Spinal cord (tissue), 10 donors: Measurements from ENCODE around the gene CMIP. TPM values are rescaled to one million over a fixed set of nuclear protein-coding genes. Genes with fewer than 3 reads are reported as not detected.
A peak's percentile ranks its signal among the peaks of the same experiment; 100 is the strongest.

Experiments
- DNase-seq, 6 donors: peaks; one replicate each; pipeline versions ENCODE4 v3.0.0 to v3.0.0-alpha.2; 2013 to 2015; ENCODE audit warnings: low spot score in 6 of 6, low read depth in 4 of 6
- H3K27ac ChIP-seq: one replicate; pipeline ENCODE4 v1.5.1; 2013; ENCODE audit warnings: low read depth, low read length, control low read depth
- H3K27me3 ChIP-seq: one replicate; pipeline ENCODE4 v1.6.1; 2013; ENCODE audit warnings: low read length; ENCODE audit not compliant: control insufficient read depth, insufficient read depth
- H3K36me3 ChIP-seq: one replicate; pipeline ENCODE4 v1.6.1; 2013; ENCODE audit warnings: low read length; ENCODE audit not compliant: control insufficient read depth, insufficient read depth
- H3K4me1 ChIP-seq: one replicate; pipeline ENCODE4 v1.6.1; 2013; ENCODE audit warnings: low read length; ENCODE audit not compliant: control insufficient read depth, insufficient read depth
- H3K4me3 ChIP-seq: one replicate; pipeline ENCODE4 v1.5.1; 2013; ENCODE audit warnings: low read depth, low read length, control low read depth
- H3K9me3 ChIP-seq: one replicate; pipeline ENCODE4 v1.6.1; 2013; ENCODE audit warnings: low read length; ENCODE audit not compliant: control insufficient read depth, insufficient read depth
- WGBS: methylation state at CpG from one replicate; pipeline ENCODE4 v1.1.5; 2013; ENCODE audit warnings: missing lambda C conversion rate; ENCODE audit not compliant: insufficient coverage; 5-methylcytosine and 5-hydroxymethylcytosine counted together
- polyA plus RNA-seq, 2 donors: library from polyadenylated mRNA; unstranded; fragments of 120-200 nt; gene quantifications; one replicate each; pipeline ENCODE4 v1.2.1, GENCODE V29; 2013; ENCODE audit not compliant: insufficient read length in 2 of 2
- total RNA-seq, 2 donors: library from RNA; depleted of rRNA in 1 of 2; stranded (reverse); fragments of 120-200 nt in 1 of 2; fragments of >200 nt in 1 of 2; gene quantifications; one replicate each; pipeline versions ENCODE4 v1.2.3 to v1.2.4, GENCODE V29; 2013 to 2014
- donor health status: healthy.

The CMIP gene
- total and polyA plus RNA-seq, 4 donors, result 20.6 to 151 (median 100) TPM

DNA sequence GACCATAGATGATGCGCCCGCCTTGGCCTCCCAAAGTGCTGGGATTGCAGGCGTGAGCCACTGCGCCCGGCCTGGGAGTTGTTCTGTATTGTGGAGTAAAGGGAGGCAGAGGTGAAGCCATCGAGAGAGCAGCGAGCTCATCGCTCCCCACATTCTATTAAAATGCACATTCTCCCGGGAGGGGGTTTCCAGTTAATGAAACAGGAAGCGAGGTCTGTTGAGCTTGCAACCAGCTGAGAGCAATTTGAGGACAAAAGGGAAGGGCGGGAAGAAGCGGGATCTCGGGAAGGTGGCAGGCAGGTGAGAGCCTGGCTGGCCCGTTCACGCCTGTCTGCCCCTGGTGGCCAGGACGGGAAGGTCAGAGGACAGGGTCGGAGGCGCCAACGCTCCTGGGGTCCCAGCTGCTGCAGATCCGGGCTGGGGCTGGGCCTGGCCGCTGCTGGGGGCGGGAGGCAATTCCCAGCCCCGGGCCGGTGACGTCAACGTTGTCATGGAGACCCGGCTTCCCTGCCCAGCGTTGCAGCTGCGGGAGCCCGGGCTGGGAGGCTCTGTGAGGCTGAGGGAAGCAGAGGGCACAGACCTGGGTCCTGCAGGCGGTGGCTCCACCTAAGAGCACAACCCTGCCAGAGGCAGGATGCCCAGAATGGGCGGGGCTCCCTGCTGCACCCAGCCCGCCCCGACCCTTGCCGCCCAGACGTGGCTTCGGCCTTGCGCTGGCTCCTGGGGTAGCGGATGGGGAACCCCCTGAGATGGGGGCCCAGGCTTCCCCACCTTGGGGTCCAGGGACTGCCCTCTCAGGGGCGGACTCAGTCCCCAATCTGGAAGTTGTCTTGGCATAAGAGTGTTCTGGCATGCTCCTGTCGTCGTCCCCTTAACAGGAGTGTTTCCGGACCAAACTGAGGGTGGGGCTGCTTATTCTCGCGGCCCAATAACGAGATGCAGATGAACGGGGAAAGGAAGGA lies 285.8 kb downstream of the CMIP start:
- WGBS, result 3% methylated on average over 38 of the region's 47 CpGs
- Histone ChIP-seq H3K4me3 (peak overlapping the region; percentile 35), H3K4me1 (peaks cover 12% of the 10 kb centered on the region), H3K27ac (peak overlapping the region; percentile 63), H3K9me3 (no peaks in the 10 kb centered on the region), H3K36me3 (no peaks in the 10 kb centered on the region), H3K27me3 (no peaks in the 10 kb centered on the region)
- peak in 5 of 6 donors; percentile 70 to 96 (median 80) for DNase-seq

DNA sequence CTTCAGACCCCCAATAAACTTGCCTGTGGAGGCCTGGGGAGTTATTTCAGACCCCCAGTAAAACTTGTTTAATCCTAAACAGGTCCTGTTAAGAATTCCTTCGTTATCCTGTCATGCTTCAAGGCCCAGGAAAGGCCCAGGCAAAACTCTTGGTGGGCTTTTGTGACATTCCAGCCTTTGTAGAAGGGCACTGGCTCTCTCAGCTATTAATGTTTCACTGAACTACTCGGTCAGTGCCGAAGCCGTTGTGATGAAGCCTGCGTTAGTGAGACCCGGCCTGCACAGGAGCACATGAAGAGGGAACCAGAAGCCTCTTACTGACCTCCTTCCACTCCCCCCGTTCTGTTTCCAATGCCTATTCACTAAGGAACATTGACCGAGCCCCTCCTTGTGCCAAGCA lies 287.0 kb downstream of the CMIP start:
- 61% methylated on average over 8 of the region's 8 CpGs for WGBS
- H3K36me3 ChIP-seq, result no peaks in the 10 kb centered on the region
- H3K9me3 ChIP-seq, result no peaks in the 10 kb centered on the region
- H3K4me1 ChIP-seq, result peaks cover 12% of the 10 kb centered on the region
- no peak for DNase-seq
- H3K27ac ChIP-seq, result no peak overlapping the region
- no peaks in the 10 kb centered on the region for H3K27me3 ChIP-seq
- no peak overlapping the region for H3K4me3 ChIP-seq

DNA sequence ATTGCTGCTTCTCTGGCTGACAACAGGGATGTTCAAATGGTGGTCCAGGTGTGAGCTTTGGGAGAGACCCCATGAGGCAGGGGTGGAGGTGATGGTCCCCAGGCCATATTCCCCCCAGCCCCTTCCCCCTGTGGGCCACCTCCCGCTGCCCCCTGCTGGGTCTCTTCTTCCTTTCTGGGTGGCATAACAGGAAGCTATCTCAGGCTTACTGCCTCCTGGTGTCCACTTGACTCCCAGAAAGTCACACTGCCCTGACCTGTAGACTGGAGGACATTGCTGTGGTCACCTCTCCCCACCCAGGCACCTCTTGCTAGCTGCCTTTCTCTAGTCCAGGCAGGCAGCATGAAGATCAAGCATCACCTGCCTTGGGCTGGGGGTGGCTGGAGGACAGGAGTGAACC lies 288.1 kb downstream of the CMIP start:
- no peaks in the 10 kb centered on the region for H3K9me3 ChIP-seq
- WGBS, result 100% methylated on average over 1 of the region's 1 CpG
- no peak for DNase-seq
- no peak overlapping the region for H3K27ac ChIP-seq
- H3K36me3 ChIP-seq, result no peaks in the 10 kb centered on the region
- H3K4me3 ChIP-seq, result no peak overlapping the region
- no peaks in the 10 kb centered on the region for H3K27me3 ChIP-seq
- peaks cover 12% of the 10 kb centered on the region for H3K4me1 ChIP-seq

DNA sequence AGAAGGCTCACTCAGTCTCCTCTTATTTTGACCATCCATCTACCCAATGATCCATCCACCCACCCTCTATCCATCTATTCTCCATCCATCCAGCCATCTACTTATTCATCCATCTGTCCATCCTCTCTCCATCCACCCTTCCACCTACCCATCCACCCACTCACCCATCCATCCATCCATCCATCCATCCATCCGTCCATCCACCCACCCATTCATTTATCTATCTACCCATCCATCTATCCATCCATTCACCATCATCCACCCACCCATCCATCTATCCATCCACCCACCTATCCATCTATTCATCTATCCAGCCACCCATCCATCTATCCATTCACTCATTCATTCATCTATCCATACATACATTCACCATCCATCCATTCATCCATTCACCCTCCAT lies 288.7 kb downstream of the CMIP start:
- Histone ChIP-seq H3K9me3 (no peaks in the 10 kb centered on the region), H3K4me1 (peaks cover 18% of the 10 kb centered on the region), H3K27me3 (no peaks in the 10 kb centered on the region), H3K27ac (no peak overlapping the region), H3K36me3 (no peaks in the 10 kb centered on the region), H3K4me3 (no peak overlapping the region)
- WGBS, result 90% methylated on average over 1 of the region's 1 CpG
- no peak for DNase-seq

DNA sequence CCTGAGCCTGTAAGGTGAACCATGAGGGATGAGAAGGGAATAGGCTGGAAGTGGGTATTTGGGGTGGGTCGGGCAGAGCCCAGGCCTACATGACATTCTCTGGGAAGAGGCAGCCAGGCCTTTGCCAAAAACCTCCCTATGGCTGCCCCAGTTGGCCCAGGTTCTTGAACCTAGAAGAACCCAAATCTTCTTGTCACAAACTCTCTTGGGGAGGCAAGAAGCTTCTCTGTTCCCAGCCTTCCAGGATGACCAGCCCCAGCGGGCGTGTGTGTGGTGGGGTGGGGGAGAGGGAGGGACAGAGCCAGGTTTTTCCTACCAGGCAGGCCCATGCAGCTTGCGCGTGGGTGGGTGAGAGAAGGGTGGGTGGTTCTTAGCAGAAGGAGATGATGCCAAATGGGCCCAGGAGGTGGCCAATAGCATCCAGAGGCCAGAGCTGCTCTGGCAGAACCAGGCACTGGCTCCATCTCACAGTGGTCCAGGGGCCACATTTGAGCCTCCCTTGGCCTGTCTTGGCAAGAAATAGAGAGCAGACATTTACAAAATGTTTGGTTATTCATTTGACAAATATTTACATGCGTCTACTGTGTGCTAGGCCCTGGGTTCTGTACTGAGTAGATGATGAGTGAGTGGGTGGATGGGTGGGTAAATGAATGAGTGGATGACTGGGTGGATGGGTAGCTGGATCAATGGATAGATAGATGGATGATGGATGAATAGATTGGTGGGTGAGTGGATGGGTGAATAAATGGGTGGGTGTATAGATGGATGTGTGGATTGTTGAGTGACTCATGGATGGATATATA lies 290.2 kb downstream of the CMIP start:
- H3K27ac ChIP-seq, result no peak overlapping the region
- no peak for DNase-seq
- H3K36me3 ChIP-seq, result no peaks in the 10 kb centered on the region
- no peaks in the 10 kb centered on the region for H3K27me3 ChIP-seq
- 86% methylated on average over 1 of the region's 6 CpGs for WGBS
- no peaks in the 10 kb centered on the region for H3K9me3 ChIP-seq
- peaks cover 19% of the 10 kb centered on the region for H3K4me1 ChIP-seq
- H3K4me3 ChIP-seq, result no peak overlapping the region

DNA sequence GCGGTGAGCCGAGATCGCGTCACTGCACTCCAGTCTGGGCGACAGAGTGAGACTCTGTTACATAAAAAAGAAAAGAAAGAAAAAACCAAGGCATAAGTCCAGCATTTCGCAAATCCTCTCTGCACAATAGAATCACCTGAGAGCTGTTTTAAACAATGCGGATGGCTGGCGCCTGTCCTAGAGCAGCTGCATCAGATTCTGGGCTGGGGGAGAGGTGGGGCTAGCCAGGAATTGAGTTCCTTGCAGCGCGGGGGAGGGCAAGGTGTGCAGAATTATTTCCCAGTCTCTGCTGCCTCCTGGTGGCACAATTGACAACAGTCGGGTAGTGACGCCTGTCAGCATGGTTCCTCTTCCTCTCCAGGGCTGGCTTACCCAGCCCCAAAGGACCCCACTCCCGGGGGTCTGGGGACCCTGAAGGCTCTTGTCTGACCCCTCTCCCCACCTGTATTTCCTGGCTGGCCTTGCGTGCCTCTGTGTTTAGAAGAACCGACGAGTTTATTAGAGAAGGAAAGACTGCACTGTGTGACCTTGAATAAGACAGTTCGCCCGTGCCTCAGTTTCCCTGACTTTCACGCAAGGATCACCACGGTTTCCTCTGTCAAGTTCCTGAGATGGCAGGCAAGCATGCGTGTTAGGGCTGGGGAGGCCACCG lies 293.4 kb downstream of the CMIP start:
- H3K4me3 ChIP-seq, result no peak overlapping the region
- H3K9me3 ChIP-seq, result no peaks in the 10 kb centered on the region
- H3K27ac ChIP-seq, result no peak overlapping the region
- H3K27me3 ChIP-seq, result peaks cover 3% of the 10 kb centered on the region
- H3K36me3 ChIP-seq, result no peaks in the 10 kb centered on the region
- peak; percentile 72 to 96 (median 77) for DNase-seq
- H3K4me1 ChIP-seq, result peaks cover 8% of the 10 kb centered on the region
- WGBS, result 25% methylated on average over 17 of the region's 22 CpGs

DNA sequence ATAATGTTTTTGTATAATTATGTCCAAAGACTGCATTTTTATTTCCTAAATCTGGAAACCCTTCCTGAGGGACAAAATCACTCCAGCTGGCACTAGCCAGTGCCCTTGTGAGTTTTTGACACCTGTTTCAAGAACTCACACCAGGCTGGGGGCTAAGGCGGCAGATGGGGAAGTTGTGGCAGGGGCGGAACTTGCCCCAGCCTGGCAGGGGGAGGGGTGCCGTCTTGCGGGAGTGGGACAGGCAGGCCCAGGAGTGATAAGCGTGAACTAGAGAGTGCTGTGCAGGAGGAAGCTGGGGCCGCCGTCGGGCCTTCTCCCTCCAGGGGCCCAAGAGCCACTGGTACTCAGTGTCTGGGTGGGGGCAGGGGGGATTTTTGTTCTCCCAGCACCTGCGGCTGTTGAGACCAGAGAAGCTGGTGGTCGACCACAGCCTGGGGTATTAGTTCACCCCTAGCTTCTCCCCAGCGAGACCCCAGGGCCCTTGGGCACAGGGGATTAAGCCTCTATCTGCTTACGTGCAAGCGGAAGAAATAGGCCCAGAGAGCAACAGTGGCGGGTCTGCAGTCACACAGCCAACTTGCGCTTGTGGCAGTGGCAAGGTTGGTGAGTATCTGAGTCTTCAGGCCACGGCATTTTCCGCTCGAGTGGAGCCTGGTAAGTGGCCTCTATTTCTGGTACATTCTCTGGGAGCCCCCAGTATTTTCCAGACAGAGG lies 294.3 kb downstream of the CMIP start:
- Histone ChIP-seq H3K4me1 (peaks cover 8% of the 10 kb centered on the region), H3K27me3 (peaks cover 3% of the 10 kb centered on the region), H3K27ac (no peak overlapping the region), H3K36me3 (no peaks in the 10 kb centered on the region), H3K9me3 (no peaks in the 10 kb centered on the region), H3K4me3 (no peak overlapping the region)
- DNase-seq, result no peak
- 69% methylated on average over 18 of the region's 18 CpGs for WGBS

DNA sequence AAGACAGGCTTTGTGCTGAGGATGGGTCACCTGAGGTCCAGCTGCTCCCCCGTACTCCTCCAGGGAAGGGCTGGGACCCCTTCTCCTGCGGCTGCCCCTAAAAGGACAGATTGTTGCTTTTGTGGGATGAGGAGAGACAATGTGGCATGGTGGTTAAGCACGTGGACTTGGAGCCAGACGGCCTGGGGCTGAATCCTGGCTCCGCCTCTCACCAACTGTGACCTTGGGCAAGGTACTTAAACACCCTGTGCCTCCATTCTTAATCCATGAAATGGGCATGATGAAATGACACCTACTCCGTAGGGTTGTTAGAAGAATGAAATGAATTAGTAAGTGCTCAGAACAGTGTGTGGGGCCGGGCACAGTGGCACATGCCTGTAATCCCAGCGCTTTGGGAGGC lies 294.9 kb downstream of the CMIP start:
- Histone ChIP-seq H3K27ac (no peak overlapping the region), H3K9me3 (no peaks in the 10 kb centered on the region), H3K36me3 (no peaks in the 10 kb centered on the region), H3K27me3 (peaks cover 3% of the 10 kb centered on the region), H3K4me3 (no peak overlapping the region), H3K4me1 (peaks cover 8% of the 10 kb centered on the region)
- WGBS, result 90% methylated on average over 6 of the region's 8 CpGs
- no peak for DNase-seq

DNA sequence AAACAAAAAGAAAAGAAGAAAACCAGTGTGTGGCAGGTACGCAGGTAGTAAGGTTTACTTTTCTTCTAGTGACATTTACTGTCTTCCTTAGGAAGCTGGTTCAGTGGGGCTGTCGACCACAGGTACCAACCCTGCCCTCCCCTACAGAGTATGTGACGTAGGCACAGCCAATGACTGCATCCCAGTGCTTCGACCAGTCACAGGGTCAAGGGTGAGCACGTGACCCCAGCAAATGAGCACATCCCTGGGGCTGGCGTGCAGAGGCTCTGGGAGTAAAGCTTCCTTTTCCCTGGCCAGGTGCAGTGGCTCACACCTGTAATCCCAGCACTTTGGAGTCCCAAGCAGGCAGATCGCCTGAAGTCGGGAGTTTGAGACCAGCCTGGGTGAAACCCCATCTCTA lies 295.6 kb downstream of the CMIP start:
- Histone ChIP-seq H3K4me3 (no peak overlapping the region), H3K36me3 (no peaks in the 10 kb centered on the region), H3K4me1 (peaks cover 8% of the 10 kb centered on the region), H3K9me3 (no peaks in the 10 kb centered on the region), H3K27ac (no peak overlapping the region), H3K27me3 (peaks cover 3% of the 10 kb centered on the region)
- no peak for DNase-seq
- WGBS, result 66% methylated on average over 6 of the region's 8 CpGs
